ENCODE results near the gene RXRB. TPM values are rescaled to one million over a fixed set of nuclear protein-coding genes. Genes with fewer than 3 reads are reported as not detected.
A peak's percentile ranks its signal among the peaks of the same experiment; 100 is the strongest.

The RXRB gene
- total RNA-seq, 1 donor from 2014 or later = 18.7 TPM

GRCh38 chr6:33176906-33177305 lies 23.6 kb downstream of the RXRB start:
- DNase-seq (ENCODE audit: low read depth in 2 of 2) = no peak

GRCh38 chr6:33175436-33176069 lies 24.9 kb downstream of the RXRB start:
- DNase-seq (ENCODE audit: low read depth in 2 of 2) = no peak

DNA sequence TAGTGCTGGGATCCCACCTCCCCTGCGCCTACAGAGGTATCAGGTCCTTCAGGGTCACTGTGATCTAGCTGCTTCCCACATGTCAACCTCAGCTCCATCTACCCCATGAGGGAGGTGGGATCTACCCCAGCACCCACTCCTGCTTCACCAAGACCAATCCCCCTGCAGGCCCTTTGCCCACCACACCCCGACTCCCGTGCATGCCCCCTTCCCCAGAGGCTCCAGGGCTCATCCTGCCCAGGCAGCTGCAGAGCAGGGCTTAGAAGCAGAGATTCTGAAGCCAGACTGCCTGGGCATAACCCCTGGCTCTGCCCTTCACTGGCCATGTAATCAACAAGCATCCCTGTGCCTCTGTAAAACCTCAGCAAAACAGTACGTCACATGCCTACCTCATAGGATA lies 25.7 kb downstream of the RXRB start:
- no peak for DNase-seq (ENCODE audit: low read depth in 2 of 2)

- DNase-seq (ENCODE audit: low read depth in 2 of 2) = no peak
Measured at GRCh38 chr6:33173535-33174180, 26.8 kb downstream of the RXRB start.

- peak in 1 of 2 donors; percentile 28 for DNase-seq (ENCODE audit: low read depth in 2 of 2)
Measured at GRCh38 chr6:33172688-33173534, 27.6 kb downstream of the RXRB start.

- DNase-seq (ENCODE audit: low read depth in 2 of 2) = no peak
Measured at GRCh38 chr6:33171880-33172687, 28.4 kb downstream of the RXRB start.

- DNase-seq (ENCODE audit: low read depth in 2 of 2) = no peak
Measured at GRCh38 chr6:33171016-33171879, 29.2 kb downstream of the RXRB start.

DNA sequence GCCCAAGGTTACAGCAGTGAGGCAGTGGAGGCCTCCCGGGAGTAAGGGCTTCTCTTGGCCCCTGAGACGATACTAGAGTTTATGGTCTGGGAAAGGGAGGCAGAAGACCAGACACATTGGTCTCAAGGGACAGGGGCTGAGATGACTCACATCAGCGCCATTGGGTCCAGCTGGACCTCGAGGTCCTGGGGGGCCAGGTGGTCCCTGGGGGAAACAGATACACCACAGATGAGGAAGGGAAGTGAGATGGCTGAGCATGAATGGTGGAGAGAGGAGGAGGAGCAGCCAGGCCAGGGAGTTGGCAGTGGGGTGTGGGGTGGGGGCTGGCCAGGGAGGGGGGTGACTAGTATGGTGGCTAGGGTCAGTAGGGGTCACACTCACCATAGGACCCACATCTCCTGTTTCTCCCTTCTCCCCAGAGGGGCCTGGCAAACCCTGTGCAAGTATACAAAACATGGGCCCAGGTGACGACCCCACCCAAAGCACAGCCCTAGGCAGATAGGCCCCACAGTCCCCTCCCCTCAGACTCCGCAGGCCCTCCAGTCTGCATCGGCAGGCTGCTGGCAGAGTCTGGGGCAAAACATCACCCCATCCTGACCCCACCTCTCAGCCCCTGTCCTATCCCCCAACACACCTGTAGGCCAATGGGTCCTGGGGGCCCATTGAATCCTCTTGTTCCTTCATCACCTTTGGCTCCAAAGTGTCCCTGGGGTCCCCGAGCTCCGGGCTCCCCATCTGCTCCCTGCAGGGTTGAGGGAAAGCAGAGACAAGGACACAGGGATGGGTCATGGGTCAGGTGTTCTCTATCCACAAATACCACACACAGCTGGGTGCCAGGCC lies 30.1 kb downstream of the RXRB start:
- no peak for DNase-seq (ENCODE audit: low read depth in 2 of 2)

GRCh38 chr6:33169291-33170175 lies 30.9 kb downstream of the RXRB start:
- DNase-seq (ENCODE audit: low read depth in 2 of 2) = no peak

DNA sequence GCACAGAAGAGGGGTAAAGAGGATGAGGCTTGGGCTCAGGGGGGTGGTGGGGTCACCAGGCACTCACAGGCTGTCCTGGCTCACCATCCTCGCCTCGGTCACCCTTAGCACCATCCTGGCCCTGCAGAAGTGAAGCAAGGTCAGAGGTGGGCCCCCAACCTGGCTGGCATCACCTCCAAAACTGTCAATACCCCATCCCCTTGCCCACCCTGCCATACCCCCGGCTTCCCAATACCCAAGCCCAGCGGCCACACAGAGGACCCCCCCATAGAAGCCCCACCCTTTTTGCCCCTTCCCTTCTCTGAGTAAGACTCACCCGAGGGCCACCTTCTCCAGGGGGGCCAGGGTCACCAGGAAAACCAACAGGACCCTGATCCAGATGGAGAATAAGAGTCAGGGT lies 31.8 kb downstream of the RXRB start:
- no peak for DNase-seq (ENCODE audit: low read depth in 2 of 2)

DNA sequence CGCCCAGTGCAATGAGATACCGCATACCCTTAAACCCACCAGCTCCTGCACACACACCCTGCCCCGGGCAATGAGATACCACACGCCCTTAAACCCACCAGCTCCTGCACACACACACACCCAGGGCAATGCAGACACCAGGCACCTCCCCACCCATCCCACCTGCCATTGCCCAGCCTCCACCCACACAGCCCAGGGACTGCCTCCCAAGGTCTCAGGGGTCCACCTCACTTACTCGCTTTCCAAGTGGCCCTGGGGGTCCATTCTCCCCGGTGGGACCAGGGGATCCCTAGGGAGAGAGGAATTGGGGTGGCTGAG lies 32.2 kb downstream of the RXRB start:
- DNase-seq (ENCODE audit: low read depth in 2 of 2) = no peak

- DNase-seq (ENCODE audit: low read depth in 2 of 2) = no peak
Measured at GRCh38 chr6:33167374-33168283, 32.8 kb downstream of the RXRB start.

DNA sequence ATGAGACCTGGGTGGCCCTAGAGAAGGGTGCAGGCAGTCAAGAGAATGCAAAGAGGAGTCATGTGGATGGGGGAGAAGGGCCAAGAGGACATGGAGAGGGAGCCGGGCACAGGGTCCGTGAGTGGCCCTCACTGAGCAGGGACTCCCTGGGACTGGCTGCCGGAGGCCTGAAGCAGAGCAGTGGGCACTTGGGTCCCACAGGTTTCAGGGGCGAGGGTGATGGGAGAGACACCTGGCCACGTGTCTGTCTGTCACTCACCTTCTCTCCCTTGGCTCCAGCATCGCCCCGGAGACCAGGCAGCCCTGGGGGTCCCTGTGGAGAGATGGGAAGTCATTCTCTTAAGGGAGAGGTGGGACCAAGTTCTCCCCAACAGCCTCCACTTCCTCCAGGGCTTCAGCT lies 33.7 kb downstream of the RXRB start:
- DNase-seq (ENCODE audit: low read depth in 2 of 2) = no peak

GRCh38 chr6:33166363-33166762 lies 34.1 kb downstream of the RXRB start:
- DNase-seq (ENCODE audit: low read depth in 2 of 2) = no peak

- DNase-seq (ENCODE audit: low read depth in 2 of 2) = no peak
Measured at GRCh38 chr6:33165581-33166258, 34.7 kb downstream of the RXRB start.

- no peak for DNase-seq (ENCODE audit: low read depth in 2 of 2)
Measured at GRCh38 chr6:33164665-33165373, 35.6 kb downstream of the RXRB start.

- DNase-seq (ENCODE audit: low read depth in 2 of 2) = no peak
Measured at GRCh38 chr6:33164176-33164575, 36.3 kb downstream of the RXRB start.
